Right kidney (tissue), 1 donor: ENCODE data around the gene GOLGA3.
"Not testable (repeated sequence)": the region's sequence is repeated elsewhere in the genome, so short reads cannot be mapped to it uniquely, and the experiment has no call there.

Experiments used
- DNase-seq: peaks from one replicate; pipeline ENCODE4 v3.0.0-alpha.2; 2016

Gene GOLGA3

GRCh38 chr12:132775502-132776229 lies 53.0 kb downstream of the GOLGA3 start:
- no peak for DNase-seq

GRCh38 chr12:132774646-132775275 lies 53.9 kb downstream of the GOLGA3 start:
- no peak for DNase-seq

- no peak for DNase-seq
Measured at GRCh38 chr12:132774159-132774558, 54.5 kb downstream of the GOLGA3 start.

- DNase-seq: no peak
Measured at GRCh38 chr12:132773077-132773955, 55.4 kb downstream of the GOLGA3 start.

GRCh38 chr12:132772606-132773005 lies 56.1 kb downstream of the GOLGA3 start:
- no peak for DNase-seq

DNA sequence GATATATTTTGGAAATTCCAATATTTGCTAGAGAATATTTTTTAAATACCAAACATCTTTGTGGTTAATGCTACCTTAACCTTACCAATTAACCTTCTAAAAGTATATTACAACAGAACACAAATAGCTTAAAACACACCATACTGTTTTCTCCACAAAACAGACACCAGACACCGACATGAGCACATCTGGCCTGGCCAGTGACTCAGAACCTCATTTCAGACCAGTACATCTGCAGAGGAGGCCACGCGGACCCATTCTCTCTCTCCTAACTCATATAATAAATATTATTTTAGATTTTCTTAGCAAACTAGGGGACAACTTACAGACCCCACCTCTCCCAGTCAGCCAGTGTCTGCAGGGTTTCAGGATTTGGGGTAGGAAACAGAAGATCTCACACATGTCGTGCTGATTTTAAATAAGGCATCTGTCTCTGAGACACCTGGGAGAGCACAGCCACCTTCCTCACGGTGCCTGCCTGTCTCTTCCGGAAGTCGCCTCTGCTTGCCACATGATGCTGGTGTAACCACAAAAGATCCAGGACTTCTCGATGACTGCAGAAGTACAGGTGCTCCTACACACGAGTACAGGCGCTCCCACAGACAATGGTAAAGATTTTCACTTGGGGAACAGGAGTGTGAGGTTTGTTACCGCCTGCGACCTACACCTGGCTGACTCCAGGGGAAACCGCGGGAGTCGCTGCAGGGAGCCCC lies 57.4 kb downstream of the GOLGA3 start:
- no peak for DNase-seq

DNA sequence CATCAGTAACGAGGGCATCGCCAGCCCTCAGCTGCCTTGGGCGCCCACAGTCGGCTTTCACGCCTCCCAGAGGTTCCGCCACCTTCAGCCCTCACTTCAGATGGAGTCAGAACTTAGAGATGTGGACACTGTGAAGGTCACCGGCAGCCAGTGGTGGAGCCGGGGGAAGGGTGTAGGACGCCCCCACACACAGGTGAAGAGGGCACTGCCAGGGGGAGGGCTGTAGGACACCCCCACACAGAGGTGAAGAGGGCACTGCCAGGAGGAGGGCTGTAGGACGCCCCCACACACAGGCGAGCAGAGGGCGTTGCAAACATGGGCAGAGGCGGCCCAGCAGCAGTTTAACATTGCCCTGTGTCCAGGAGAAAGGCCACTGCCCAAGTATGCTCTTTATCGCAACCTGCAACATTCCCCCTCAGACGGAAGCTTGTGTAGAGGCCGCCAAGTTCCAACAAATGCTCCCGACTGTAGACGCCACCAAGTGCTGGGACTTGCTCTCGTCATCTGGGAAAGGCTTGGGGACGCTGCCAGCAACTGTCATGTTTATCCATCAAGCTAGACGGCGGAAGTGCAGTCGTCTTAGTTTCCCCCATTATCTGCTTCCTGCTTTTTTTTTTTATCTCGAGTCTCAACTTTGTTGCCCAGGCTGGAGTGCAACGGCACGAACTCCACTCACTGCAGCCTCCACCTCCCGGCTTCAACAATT lies 62.1 kb downstream of the GOLGA3 start:
- DNase-seq: no peak

GRCh38 chr12:132765361-132765760 lies 63.3 kb downstream of the GOLGA3 start:
- DNase-seq: no peak

DNA sequence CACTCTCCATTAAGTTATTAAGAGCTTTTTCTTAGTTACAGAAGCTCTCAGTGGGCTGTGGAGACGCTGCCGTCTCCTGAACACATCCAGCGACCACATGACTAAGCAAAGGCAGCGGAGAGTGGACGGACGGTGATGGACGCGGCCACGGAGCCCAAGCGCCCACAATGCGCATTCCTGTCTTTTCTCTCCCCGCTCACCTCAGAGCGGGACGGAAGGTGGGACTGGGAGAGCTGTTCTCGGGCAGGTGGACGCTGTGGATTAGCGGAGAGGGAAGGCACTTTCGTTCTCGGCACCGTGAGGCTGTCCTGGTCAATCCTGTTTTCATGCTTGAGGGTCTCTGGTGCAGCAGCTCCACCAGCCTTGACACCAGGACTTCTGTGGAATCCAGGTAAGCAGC lies 64.4 kb downstream of the GOLGA3 start:
- no peak for DNase-seq

GRCh38 chr12:132761921-132762583 lies 66.6 kb downstream of the GOLGA3 start:
- DNase-seq: peak; percentile 93

GRCh38 chr12:132761032-132761920 lies 67.4 kb downstream of the GOLGA3 start, which contains the start of gene ANKLE2:
ANKLE2 (minus strand) TSS chr12:132761832; CDS start chr12:132761798, 34 bp downstream.
- DNase-seq: peak; percentile 60

DNA sequence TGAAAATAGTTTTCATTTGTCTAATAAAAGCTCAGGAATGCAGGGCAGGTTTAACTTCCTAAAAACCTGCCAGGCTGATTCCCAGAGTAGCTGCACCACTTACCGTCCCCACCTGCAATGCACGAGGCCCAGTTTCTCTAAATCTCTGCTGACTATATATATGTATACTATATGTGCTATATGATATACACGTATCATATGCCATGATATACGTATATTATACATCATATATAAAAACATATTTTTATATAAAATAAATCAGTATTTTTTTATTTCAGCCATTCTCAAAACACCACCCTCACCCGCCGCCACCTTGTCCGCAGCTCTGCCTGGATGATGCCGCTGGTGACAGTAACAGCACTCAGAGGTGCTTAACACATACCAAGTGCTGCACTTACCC lies 69.3 kb downstream of the GOLGA3 start:
- no peak for DNase-seq

DNA sequence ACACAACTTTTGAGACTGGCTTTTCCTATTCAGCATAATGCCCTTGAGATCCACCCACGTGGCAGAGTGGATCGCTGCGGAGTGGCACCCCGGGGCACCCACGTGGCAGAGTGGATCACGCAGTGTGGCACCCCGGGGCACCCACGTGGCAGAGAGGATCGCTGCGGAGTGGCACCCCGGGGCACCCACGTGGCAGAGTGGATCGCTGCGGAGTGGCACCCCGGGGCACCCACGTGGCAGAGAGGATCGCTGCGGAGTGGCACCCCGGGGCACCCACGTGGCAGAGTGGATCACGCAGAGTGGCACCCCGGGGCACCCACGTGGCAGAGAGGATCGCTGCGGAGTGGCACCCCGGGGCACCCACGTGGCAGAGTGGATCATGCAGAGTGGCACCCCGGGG lies 69.8 kb downstream of the GOLGA3 start:
- not testable (repeated sequence) for DNase-seq

- no peak for DNase-seq
Measured at GRCh38 chr12:132754160-132754932, 74.3 kb downstream of the GOLGA3 start.

GRCh38 chr12:132753670-132754069 lies 75.0 kb downstream of the GOLGA3 start:
- not testable (repeated sequence) for DNase-seq

DNA sequence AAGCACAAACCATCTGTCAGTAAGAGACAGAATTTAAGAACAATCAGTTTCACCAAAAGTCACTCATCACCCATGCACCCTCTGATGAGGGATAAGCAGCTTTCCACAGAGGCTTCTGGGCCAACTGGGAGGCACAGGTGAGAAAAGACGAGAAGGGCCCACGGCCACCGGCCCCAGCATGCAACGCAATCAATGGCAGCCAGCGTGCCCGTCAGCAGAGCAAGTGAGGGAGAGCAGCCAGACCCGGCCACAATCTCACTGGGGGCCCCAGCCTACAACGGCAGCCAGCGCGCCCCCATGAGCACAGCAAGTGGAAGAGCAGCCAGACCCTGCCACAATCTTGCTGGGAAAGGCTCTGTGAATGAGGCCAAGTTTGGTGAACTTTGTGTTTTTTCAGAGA lies 80.3 kb downstream of the GOLGA3 start:
- no peak for DNase-seq

GRCh38 chr12:132747896-132748295 lies 80.8 kb downstream of the GOLGA3 start:
- DNase-seq: no peak

- no peak for DNase-seq
Measured at GRCh38 chr12:132747395-132747794, 81.3 kb downstream of the GOLGA3 start.

- no peak for DNase-seq
Measured at GRCh38 chr12:132746613-132747012, 82.1 kb downstream of the GOLGA3 start.
